ENCODE measurements around the gene OXNAD1.

OXNAD1 gene

DNA sequence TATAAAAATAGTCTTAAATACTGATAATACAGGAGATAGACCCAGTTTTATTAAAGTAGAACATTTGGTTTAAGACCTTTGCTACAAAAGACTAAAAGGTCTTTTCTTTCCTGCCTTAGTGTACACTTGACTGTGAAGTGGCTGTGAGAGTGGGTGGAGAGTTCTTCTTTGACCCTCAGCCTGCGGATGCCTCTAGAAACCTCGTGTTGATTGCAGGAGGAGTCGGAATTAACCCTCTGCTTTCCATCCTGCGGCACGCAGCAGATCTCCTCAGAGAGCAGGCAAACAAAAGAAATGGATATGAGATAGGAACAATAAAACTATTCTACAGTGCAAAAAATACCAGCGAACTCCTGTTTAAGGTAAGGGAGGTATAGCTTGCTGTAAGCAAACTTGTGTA, 36.5 kb downstream of the OXNAD1 start:
- TF ChIP-seq, protein P1, sequence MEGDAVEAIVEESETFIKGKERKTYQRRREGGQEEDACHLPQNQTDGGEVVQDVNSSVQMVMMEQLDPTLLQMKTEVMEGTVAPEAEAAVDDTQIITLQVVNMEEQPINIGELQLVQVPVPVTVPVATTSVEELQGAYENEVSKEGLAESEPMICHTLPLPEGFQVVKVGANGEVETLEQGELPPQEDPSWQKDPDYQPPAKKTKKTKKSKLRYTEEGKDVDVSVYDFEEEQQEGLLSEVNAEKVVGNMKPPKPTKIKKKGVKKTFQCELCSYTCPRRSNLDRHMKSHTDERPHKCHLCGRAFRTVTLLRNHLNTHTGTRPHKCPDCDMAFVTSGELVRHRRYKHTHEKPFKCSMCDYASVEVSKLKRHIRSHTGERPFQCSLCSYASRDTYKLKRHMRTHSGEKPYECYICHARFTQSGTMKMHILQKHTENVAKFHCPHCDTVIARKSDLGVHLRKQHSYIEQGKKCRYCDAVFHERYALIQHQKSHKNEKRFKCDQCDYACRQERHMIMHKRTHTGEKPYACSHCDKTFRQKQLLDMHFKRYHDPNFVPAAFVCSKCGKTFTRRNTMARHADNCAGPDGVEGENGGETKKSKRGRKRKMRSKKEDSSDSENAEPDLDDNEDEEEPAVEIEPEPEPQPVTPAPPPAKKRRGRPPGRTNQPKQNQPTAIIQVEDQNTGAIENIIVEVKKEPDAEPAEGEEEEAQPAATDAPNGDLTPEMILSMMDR (conservative IDR thresholded peaks at IDR 0.05; ENCODE audit: low read depth, low read length) = no peak
- H3K4me3 ChIP-seq (ENCODE audit: low read length) = no peak overlapping the region
- no peak for DNase-seq (ENCODE audit: low read depth)

DNA sequence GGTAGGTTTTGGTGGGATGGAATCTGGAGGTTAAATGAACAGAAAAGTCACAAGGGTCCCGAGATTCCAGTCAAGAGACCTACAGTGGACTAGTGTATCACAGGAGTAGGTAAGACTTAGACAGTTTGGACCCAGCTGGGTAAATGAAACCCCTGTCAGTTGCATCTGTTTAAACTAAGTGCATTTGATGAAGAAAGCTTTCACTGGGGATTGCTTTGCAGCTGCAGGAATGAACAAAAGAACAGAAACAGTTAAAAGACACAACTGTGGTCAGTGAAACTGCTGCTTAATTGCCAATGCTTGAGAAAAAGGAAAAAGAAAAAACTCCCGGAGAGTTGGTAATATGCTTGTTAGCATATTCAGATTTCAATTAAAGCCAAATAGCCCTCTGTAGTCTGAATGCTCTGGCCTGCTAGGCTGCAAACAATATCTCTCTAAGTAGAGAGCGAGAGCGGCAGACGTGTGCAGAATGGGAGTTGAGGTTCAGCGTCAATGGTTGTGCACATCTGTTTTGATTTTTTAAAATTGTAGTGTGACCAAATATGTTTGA, 37.1 kb downstream of the OXNAD1 start:
- TF ChIP-seq, protein P1 (conservative IDR thresholded peaks at IDR 0.05; ENCODE audit: low read depth, low read length) = no peak
- no peak overlapping the region for H3K4me3 ChIP-seq (ENCODE audit: low read length)
- no peak for DNase-seq (ENCODE audit: low read depth)

DNA sequence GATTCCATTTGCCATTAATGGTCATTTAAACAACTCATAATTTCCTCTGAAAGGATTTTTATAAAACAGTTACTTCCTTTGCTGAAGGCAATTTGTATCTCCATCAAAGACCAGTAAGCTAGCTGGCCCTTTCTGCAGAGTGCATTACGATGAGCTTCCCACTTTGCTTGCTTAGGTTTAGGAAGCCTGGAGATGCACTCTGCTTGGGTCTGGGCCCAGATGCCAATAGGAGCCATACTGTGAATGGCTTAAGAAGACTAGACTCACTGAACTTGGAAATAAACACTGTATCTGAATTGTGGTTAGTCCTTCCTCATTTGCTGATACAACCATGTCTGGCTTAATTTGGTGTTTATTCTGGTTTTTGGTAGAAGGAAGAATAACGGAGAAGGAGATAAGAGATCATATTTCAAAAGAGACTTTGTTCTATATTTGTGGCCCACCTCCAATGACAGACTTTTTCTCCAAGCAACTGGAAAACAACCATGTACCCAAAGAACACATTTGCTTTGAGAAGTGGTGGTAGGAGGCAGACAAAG, 38.1 kb downstream of the OXNAD1 start:
- TF ChIP-seq, protein P1 (conservative IDR thresholded peaks at IDR 0.05; ENCODE audit: low read depth, low read length) = no peak
- no peak overlapping the region for H3K4me3 ChIP-seq (ENCODE audit: low read length)
- no peak for DNase-seq (ENCODE audit: low read depth)

DNA sequence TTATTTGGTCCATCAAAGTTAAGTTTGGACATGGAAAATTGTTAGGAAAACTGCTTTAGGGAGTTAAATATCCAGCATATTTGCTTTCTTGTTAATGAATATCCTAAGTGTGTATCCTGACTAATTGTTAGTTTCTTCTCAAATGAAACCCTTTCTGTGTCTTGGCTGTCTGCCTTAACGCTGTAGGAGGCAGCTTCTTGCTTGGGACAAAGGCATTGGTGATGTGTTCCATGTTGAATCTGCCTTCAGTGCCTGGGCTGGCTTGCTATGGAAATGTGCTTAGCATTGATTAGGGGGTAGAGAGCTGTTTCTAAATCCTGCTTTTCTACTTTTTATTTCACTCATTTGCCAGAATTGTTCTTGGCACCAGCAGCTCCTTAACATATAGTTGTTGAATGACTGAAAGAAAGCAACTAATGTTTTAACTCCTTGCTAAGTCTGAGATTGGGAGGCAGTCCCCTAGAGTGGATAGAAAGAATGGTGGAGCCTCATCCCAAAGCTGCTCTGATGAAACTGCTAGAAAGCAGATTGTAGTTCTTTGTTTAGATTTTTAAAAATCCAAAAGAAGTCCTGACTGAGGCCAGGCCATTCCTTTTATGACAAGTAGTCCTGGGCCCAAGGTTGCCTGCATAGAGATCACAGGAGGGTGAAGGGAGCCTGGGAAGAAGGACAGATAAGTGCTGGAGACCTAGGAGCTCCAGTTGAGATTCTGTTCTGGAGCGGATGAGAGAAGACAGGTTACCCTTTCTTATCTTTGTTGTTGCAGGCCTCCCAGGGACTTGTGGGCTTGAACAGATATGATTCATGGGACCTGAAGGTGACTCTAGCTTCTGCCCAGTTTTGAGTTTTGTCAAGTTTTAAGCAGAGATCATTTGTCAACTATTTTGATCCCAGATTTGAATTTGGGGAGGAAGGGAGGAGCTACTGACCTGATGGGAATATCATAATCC, 39.3 kb downstream of the OXNAD1 start:
- TF ChIP-seq, protein P1 (conservative IDR thresholded peaks at IDR 0.05; ENCODE audit: low read depth, low read length) = no peak
- no peak for DNase-seq (ENCODE audit: low read depth)
- no peak overlapping the region for H3K4me3 ChIP-seq (ENCODE audit: low read length)

DNA sequence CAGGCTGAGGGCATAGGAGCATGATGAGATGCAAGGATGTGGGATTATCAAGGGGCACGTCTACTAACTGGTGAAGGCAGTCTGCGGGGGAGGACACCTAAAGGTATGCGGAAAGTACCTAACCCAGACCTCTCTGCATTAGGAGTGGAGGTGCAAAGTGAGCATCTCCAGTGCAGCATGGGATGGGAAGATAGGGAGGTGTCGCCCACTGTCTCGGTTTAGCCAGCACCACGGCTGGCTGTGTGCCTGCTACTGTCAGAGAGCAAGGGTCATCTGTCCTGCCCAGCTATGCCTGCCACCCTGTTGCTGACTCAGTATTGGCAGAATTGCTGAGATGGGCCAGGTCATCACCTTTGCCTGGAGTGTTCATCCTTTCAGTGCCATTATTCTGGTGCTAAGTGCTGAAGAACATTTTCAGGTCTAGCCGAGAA, 40.1 kb downstream of the OXNAD1 start:
- H3K4me3 ChIP-seq (ENCODE audit: low read length) = no peak overlapping the region
- TF ChIP-seq, protein P1 (conservative IDR thresholded peaks at IDR 0.05; ENCODE audit: low read depth, low read length) = no peak
- DNase-seq (ENCODE audit: low read depth) = no peak

DNA sequence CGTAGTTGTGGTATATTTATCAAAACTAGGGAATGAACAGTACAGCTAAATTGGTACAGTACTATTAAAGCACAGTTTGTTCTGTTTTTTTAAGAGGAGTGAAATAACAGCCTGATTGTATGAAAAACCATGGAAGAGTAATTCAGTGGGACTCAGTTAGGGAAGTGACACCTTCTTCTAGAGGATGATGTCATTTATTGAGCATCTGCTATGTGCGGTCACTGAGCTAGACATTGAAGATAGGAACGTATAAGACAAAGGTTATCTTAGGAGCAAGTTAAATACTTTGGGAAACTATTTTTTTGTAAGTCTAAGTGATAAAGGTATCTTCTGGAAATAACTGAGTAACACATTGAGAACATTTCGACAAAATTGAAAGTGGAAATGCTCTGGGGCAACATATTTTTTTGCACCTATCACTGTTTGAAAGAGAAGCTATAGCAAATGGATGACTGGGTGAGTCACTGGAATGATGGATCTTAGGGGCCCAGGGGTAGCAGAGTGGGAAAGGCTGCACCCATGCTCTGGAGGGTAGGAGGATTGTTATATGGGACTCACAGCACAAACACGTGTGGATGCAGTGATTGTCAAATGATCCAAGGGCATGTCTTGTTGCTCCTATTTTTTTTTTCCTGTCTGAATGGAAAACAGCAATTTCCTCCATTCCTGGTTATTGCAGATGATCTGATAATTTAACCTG, 43.0 kb downstream of the OXNAD1 start:
- no peak for DNase-seq (ENCODE audit: low read depth)

More for the DNA sequence above, 43.0 kb downstream of the OXNAD1 start:
- H3K4me3 ChIP-seq (ENCODE audit: low read length) = no peak overlapping the region
- TF ChIP-seq, protein P1 (conservative IDR thresholded peaks at IDR 0.05; ENCODE audit: low read depth, low read length) = no peak

Measured in retinal pigment epithelial cell (primary cell).